Astrocyte (in vitro differentiated cells and primary cell): ENCODE measurements around the gene MYO5B.

Experiments
- CTCF ChIP-seq: IDR thresholded peaks from 2 replicates; pipeline ENCODE4 v1.5.1; 2011; ENCODE audit warnings: low read depth, mild to moderate bottlenecking, inconsistent platforms, low read length, moderate library complexity; ENCODE audit not compliant: insufficient read depth
- EZH2 ChIP-seq: IDR thresholded peaks from 2 replicates; pipeline ENCODE4 v1.6.1; 2012; ENCODE audit warnings: mild to moderate bottlenecking, low read length, inconsistent platforms; ENCODE audit not compliant: insufficient read depth

- no peak for TF ChIP-seq EZH2
- TF ChIP-seq CTCF: no peak
Measured at GRCh38 chr18:50060822-50061221, 134.1 kb downstream of the MYO5B start.
